Uterus (tissue), 4 donors: ENCODE data around the gene KIN. TPM values are rescaled to one million over a fixed set of nuclear protein-coding genes. Genes with fewer than 3 reads are reported as not detected.

ENCODE experiments used
- DNase-seq, 2 donors: peaks; one replicate each; pipeline ENCODE4 v3.0.0-alpha.2; 2019 to 2020
- H3K27ac ChIP-seq, 2 donors: fragments of 200-600 bp; sonication (generic); 1 replicate in 1 of 2; 2 replicates in 1 of 2; pipeline ENCODE4 v1.5.1; 2016 to 2018
- H3K27me3 ChIP-seq, 2 donors: fragments of 200-600 bp; sonication (generic); one replicate each; pipeline ENCODE4 v1.5.1; 2018 to 2019; ENCODE audit warnings: control low read depth in 1 of 2
- H3K36me3 ChIP-seq, 2 donors: fragments of 200-600 bp; sonication (generic); one replicate each; pipeline ENCODE4 v1.5.1; 2019; ENCODE audit warnings: control low read depth in 1 of 2
- H3K4me1 ChIP-seq, 2 donors: fragments of 200-600 bp; sonication (generic); one replicate each; pipeline ENCODE4 v1.5.1; 2018 to 2019; ENCODE audit warnings: control low read depth in 1 of 2
- H3K4me3 ChIP-seq, 2 donors: fragments of 200-600 bp; sonication (generic); 1 replicate in 1 of 2; 2 replicates in 1 of 2; pipeline ENCODE4 v1.5.1; 2018 to 2019; ENCODE audit warnings: mild to moderate bottlenecking in 1 of 2
- H3K9me3 ChIP-seq, 2 donors: fragments of 200-600 bp; sonication (generic); one replicate each; pipeline ENCODE4 v1.5.1; 2019; ENCODE audit warnings: control low read depth in 1 of 2
- CTCF ChIP-seq, 4 experiments: fragments of 200-600 bp in 2 of 4; fragments of 450-650 bp in 2 of 4; sonication (generic) in 2 of 4; IDR thresholded peaks; one replicate each; pipeline ENCODE4 v1.5.1; 2016 to 2019; ENCODE audit warnings: antibody characterized with exemption in 4 of 4, mild to moderate bottlenecking in 2 of 4, moderate library complexity in 1 of 4
- POLR2A ChIP-seq, 2 donors: fragments of 450-650 bp; IDR thresholded peaks; one replicate each; pipeline ENCODE4 v1.6.1; 2016; ENCODE audit warnings: antibody characterized with exemption in 2 of 2, mild to moderate bottlenecking in 1 of 2, moderate library complexity in 1 of 2
- intact Hi-C: fragments of 100-400 bp; cut with DNase I; formaldehyde crosslinking; loops from one replicate; pipeline ENCODE4 v1.15.1; 2023; ENCODE audit warnings: low total_unique reads
- total RNA-seq, 4 donors: library from RNA; depleted of rRNA in 3 of 4; stranded (reverse); fragments of >200 nt in 3 of 4; gene quantifications; one replicate each; pipeline versions ENCODE4 v1.1.0 to v1.2.4, GENCODE V29; 2014 to 2023
- donor health status: DM: yes; HTN: yes; CAD: no.

KIN gene
- total RNA-seq, 4 donors from 2014 or later, result 7.4 to 72.0 (median 14.5) TPM

GRCh38 chr10:7808686-7809267 is 21.0 kb upstream of the KIN start:
- no peak overlapping the region for H3K27ac ChIP-seq
- no peaks in the 10 kb centered on the region for H3K27me3 ChIP-seq
- intact Hi-C loops, result no loop called here
- no peak overlapping the region for H3K4me3 ChIP-seq
- no peak for DNase-seq
- H3K4me1 ChIP-seq, result no peaks in the 10 kb centered on the region
- H3K36me3 ChIP-seq, result no peaks in the 10 kb centered on the region
- TF ChIP-seq CTCF (IDR thresholded peaks at IDR 0.05), result no peak
- no peak for TF ChIP-seq POLR2A (IDR thresholded peaks at IDR 0.05)
- no peaks in the 10 kb centered on the region for H3K9me3 ChIP-seq

- H3K4me1 ChIP-seq, result no peaks in the 10 kb centered on the region
- H3K27me3 ChIP-seq, result no peaks in the 10 kb centered on the region
- H3K9me3 ChIP-seq, result no peaks in the 10 kb centered on the region
- intact Hi-C loops, result no loop called here
- no peaks in the 10 kb centered on the region for H3K36me3 ChIP-seq
- no peak overlapping the region for H3K4me3 ChIP-seq
- TF ChIP-seq CTCF (IDR thresholded peaks at IDR 0.05), result no peak
- no peak for TF ChIP-seq POLR2A (IDR thresholded peaks at IDR 0.05)
- DNase-seq, result no peak
- H3K27ac ChIP-seq, result no peak overlapping the region
Observed at GRCh38 chr10:7804741-7805140, 16.9 kb upstream of the KIN start.

- Histone ChIP-seq H3K27me3 (no peaks in the 10 kb centered on the region), H3K4me1 (no peaks in the 10 kb centered on the region), H3K4me3 (no peak overlapping the region), H3K9me3 (no peaks in the 10 kb centered on the region), H3K36me3 (no peaks in the 10 kb centered on the region), H3K27ac (no peak overlapping the region)
- no peak for DNase-seq
- intact Hi-C loops, result no loop called here
- TF ChIP-seq POLR2A (IDR thresholded peaks at IDR 0.05), result no peak
- TF ChIP-seq CTCF (IDR thresholded peaks at IDR 0.05), result no peak
Observed at GRCh38 chr10:7804216-7804615, 16.4 kb upstream of the KIN start.

- no peaks in the 10 kb centered on the region for H3K4me1 ChIP-seq
- no peaks in the 10 kb centered on the region for H3K9me3 ChIP-seq
- no peaks in the 10 kb centered on the region for H3K36me3 ChIP-seq
- intact Hi-C loops, result no loop called here
- TF ChIP-seq CTCF (IDR thresholded peaks at IDR 0.05), result no peak
- TF ChIP-seq POLR2A (IDR thresholded peaks at IDR 0.05), result no peak
- no peaks in the 10 kb centered on the region for H3K27me3 ChIP-seq
- H3K4me3 ChIP-seq, result no peak overlapping the region
- DNase-seq, result no peak
- no peak overlapping the region for H3K27ac ChIP-seq
Observed at GRCh38 chr10:7802606-7803005, 14.8 kb upstream of the KIN start.

- H3K9me3 ChIP-seq, result no peaks in the 10 kb centered on the region
- H3K4me1 ChIP-seq, result no peaks in the 10 kb centered on the region
- no peak overlapping the region for H3K4me3 ChIP-seq
- intact Hi-C loops, result no loop called here
- no peak for DNase-seq
- H3K36me3 ChIP-seq, result no peaks in the 10 kb centered on the region
- no peaks in the 10 kb centered on the region for H3K27me3 ChIP-seq
- H3K27ac ChIP-seq, result no peak overlapping the region
- TF ChIP-seq CTCF (IDR thresholded peaks at IDR 0.05) (no peak), POLR2A (IDR thresholded peaks at IDR 0.05) (no peak)
Observed at GRCh38 chr10:7797582-7797981, 9.8 kb upstream of the KIN start.
